OCI-M1 (cell line): ENCODE results near the gene HHATL.
A peak's percentile ranks its signal among the peaks of the same experiment; 100 is the strongest.

Experiments
- DNase-seq: peaks from one replicate; lab custom pipeline; 2025; lab: John Stamatoyannopoulos, UW

HHATL gene

DNA sequence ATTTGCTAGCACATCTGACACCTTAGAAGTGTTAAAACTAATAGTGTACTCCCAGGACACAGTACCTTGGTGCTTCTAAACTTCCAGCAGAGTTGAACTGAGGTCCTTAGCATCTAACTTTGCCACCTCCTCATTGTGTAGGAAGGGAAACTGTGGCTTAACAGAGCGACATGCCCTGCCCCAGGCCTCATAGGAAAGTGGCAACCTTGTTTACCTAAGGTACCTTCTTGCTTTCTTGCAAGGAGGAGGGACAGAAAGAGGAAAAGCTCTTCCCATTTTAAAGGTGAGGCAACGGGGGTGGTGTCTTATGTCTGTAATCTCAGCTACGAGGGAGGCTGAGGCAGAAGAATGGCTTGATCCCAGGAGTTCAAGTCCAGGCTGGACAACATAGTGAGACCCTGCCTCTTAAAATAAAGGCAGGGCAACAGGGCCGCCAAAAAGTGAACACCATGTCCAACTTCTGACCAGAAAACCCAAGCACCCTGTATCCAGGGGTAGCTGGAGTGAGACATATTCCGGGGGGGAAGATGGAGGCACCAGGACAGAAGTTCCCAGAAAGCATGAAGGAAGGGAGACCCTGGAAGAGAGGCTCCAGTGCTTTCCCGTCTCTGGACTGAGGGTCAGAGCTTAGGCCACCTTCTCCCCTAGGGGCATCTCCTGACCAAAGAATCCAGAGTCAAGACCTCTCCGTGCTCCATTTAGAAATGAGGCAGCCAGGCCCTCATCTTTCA, 17.8 kb downstream of the HHATL start:
- DNase-seq, result no peak

DNA sequence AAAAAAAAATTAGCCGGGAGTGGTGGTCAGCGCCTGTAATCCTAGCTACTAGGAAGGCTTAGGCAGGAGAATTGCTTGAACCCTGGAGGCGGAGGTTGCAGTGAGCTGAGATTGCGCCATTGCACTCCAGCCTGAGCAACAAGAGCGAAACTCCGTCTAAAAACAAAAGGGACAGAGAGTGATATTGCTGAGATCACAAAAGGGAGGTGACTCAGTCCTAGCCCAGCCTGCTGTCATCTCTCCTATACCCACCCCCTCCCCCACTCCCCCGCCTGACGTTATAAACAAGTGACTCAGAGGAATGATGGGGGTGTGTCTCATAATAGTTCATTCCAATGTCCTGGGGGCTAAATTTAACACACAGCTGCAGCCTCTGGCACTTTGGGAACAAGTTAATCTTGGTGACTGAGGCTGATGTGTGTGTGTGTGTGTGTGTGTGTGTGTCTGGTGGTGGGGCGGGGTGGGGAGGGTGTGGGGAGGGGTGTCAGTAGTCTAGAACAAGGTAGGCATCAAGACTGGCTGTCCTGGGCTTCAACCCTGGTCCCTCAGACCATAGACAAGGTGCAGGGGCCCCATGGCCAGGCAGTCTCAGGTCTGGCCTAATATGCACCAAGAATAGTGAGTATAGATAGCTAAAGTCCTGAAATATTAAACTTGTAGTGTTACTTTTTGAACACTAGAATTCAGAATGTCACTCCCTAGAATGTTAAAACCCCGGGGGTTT, 18.6 kb downstream of the HHATL start:
- DNase-seq, result peak; percentile 83

DNA sequence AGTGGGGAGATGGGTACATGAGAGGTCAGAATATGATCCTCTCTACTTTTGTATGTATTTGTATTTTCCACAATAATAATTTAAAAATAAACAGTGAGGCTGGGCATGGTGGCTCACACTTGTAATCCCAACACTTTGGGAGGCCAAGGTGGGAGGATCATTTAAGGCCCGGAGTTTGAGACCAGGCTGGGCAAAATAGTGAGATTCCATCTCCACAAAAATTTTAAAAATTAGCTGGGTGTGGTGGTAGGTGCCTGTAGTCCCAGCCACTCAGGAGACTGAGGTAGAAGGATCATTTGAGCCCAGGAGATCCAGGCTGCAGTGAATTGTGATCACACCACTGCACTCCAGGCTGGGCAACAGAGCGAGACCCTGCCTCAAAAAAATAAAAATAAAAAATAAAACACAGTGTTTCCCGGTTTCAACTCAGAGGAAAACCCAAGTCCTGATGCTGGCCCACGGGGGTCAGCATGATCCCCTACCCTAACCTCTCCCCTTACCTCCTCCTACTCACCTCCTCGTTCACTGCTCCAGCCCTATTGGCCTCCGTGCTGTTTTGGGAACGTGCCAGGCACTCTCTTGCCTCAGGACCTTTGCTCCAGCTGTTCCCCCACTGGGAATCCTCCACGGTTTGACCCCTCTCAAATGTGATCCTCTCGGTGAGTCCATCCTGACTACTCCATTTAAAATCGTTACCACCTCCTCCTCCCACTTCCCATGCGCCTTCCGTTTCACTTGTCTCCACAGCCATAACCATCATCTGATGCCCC, 20.1 kb downstream of the HHATL start:
- no peak for DNase-seq

DNA sequence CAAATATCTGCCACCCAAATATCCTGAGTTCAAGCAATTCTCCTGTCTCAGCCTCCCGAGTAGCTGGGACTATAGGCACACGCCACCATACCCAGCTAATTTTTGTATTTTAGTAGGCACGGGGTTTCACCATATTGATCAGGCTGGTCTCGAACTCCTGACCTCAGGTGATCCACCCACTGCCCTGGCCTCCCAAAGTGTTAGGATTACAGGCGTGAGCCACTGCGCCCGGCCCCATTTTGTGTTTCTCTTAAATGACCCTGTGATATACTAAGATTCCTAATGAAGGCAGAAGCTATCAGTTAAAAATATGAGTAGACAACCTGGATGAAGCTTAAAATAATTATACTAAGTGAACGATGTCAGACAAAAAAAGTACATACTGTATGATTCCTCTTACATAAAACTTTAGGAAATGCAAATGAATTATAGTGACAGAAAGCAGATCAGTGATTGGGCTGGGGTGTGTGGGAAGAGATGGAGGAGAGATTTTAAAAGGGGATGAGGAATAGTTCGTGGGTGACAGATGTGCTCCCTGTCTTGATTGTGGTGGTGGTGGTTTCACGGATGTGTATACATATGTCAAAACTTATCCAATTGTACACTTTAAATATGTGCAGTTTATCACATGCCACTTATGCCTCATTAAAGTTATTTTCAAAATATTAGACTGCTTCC, 21.1 kb downstream of the HHATL start:
- no peak for DNase-seq

DNA sequence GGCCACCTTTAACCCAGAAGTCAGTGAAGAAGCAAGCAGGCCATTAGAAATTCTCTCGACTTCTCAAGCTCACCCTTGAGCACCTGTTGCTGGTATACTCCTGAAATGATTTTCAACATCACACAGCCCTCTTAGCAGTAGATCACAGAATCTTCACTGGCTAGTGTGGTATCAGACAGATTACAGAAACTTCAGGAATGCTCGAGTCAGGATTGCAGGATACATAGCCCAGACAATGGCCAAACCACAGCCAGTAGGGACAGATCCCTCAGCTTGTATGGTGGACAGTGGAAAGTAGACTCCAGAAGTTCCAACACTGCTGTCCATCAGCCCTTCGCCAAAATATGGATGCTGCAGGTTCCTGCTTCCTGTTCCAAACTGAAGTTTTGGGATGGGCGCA, 21.8 kb downstream of the HHATL start:
- no peak for DNase-seq

DNA sequence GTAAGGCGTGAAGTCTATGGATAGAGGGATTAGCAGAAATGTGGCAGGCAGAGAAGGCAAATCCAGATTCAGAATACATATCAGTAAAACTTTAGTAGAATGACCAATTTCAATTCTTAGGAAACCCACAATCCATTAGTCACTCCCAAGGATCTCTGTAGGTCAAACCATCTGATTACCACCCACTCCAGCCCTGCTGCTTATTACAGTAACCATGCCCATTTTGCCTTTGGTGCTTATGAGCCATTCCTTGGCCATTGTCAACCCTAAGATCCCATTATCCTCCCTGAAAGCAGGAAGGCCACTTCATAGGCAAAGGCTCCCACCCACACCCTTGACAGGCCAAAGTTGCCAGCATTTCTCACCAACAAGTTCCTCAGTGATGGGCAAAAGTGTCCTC, 22.3 kb downstream of the HHATL start:
- no peak for DNase-seq

DNA sequence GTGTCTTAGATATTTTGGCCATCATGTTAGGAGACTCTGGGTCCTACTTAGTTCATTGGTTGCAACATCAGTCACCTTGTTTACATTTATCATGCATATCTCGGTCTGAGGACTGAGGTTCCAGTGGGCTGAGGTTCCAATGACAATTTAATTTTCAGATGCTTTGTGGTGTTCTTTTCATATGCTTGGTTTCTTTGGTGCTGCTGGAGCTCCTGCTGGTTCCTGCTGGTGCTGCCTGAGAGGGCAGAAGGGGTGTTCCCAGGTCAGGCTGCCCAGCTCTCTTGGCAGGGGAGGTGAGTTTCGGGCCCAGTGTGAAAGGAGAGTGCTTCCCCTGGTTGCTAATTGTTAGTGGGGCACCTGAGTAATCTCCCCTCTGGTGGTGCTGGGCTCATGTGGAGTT, 24.2 kb downstream of the HHATL start:
- DNase-seq, result no peak

DNA sequence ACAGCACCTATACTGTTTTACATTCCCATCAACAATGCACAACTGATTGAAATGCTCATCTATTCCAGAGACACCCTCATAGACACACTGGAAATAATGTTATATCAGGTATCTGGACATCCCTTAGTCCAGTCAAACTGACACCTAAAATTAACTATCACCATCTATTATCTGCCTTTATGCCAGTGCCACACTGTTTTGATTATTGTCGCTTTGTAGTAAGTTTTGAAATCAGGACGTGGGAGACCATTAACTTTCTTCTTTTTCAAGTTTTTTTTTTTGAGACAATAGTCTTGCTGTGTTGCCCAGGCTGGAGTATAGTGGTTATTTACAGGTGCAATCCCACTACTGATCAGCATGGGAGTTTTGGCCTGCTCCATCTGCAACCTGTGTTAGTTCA, 26.7 kb downstream of the HHATL start:
- DNase-seq, result no peak

DNA sequence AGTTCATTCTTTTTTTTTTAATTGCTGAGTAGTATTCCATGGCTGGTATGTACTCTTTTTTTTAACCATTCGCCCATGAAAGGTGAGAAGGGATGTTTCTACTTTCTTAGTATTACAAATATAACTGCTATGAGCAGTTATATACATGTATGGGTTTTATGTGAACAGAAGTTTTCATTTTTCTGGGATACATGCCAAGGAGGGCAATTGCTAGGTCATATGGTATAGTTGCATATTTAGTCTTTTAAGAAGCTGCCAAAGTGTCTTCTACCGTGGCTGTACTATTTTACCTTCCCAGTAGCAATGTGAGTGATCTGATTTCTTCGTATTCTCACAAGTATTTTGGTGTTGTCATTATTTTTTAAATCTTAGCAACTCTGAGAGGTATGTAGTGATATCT, 28.5 kb downstream of the HHATL start:
- no peak for DNase-seq

DNA sequence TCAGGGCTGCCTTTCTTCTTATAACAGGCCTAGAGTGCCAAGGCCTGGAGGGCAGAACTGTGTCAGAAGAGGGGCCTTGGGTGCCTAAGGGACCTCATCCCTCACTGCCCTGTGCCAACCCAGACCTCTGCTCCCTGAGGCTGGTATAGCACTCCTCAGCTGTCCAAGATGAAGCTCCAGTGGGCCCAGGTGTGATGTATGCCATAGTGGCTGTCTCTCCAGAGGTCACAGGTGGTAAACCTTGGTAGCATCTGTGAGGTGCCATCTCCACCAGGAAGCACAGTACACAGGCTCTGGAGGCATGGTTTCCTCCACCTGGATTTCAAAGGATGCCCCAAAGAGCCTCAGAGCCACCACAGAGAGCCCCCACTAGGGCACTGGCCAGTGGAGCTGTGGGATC, 29.5 kb downstream of the HHATL start:
- no peak for DNase-seq

DNA sequence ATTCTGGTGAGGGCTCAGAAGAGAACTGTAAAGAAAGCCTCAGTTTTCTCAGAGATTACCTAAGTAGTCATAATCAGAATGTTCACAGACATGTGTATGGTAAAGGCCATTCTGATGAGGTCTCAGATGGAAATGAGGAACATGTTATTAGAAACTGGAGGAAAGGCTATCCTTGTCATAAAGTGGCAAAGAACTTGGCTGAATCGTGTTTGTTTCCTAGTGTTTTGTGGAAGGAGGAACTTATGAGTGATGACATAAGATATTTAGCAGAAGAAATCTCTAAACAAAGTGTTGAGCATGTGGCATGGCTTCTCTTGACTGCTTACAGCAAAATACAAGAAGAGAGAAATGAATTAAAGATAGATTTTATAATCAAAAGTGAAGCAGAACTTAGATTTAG, 30.1 kb downstream of the HHATL start:
- peak; percentile 31 for DNase-seq

DNA sequence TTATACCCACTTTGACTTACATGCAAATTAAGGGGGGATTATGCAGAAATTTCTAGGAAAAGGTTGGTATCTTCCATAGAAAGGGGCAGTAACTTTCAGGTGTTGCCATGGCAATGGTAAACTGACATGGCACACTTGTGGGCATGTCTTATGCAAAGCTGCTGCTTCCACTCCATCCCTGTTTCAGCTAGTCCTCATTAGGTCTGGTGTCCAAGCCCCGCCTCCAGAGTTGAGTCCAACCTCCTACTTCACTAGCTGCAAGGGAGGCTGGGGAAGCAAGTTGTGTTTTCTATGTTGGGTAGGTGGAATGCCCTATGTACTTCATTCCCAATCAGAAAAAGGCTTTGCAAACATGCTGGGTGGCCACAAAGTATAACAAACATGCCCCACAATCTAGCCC, 31.9 kb downstream of the HHATL start:
- peak; percentile 12 for DNase-seq

DNA sequence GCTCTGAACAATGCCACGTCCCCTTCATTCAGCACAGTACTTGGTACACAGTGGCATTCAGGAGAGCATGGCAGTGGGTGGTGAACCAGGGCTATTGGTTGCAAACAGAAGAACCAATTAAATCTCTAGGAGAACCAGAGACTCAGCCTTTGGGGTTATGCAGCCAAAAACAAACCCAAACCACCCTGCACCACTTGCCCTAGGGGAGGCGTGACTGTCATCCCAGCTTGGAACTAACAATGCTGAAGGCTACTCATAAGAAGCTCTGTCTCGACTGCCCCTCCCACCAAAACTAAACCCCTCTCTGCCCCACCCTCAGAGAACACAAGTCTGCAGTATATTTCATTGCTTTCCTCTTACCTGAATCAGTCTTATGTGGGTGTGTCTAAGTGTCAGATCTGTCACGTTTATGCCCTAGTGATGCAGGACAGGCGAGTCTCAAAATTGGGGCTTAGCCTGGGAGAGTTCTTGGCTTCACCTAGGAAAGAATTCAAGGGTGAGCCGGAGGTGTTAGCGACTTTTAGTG, 32.5 kb downstream of the HHATL start:
- DNase-seq, result no peak

DNA sequence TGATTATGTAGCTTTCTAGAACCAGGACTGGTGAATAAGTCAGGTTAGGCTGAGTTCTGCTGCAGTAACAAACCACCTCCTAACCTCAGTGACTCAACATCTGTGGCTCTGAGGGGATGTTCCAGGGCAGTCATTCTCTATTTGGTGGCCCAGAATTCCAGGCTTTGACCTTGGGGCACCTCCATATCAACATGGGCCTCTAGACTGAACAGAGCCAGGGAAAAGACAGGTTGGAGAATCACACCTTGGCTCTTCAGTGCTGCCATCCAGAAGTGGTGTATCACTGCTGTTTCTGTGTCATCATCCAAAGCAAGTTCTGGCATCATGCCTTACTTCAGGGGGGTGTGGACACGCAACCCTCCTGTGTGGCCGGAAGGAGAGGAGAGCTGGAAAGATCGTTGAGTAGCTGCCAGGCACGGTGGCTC, 33.8 kb downstream of the HHATL start:
- no peak for DNase-seq

DNA sequence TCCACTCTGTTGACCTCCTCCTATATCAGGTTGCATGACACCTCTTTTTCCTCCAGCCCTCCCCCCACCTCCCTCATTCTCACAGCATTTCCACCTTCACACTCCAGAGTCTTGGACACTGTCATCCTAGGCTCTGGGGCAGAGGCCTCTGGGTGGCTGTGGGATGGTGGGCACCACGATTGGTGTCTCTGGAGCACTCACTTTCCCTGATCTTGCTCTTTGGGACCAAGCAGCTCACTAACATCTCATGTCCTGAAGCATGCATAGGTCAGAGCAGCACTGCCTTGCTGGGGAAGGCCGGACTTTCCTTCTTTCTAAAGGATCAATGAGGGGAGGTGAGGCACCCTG, 34.2 kb downstream of the HHATL start:
- DNase-seq, result no peak

DNA sequence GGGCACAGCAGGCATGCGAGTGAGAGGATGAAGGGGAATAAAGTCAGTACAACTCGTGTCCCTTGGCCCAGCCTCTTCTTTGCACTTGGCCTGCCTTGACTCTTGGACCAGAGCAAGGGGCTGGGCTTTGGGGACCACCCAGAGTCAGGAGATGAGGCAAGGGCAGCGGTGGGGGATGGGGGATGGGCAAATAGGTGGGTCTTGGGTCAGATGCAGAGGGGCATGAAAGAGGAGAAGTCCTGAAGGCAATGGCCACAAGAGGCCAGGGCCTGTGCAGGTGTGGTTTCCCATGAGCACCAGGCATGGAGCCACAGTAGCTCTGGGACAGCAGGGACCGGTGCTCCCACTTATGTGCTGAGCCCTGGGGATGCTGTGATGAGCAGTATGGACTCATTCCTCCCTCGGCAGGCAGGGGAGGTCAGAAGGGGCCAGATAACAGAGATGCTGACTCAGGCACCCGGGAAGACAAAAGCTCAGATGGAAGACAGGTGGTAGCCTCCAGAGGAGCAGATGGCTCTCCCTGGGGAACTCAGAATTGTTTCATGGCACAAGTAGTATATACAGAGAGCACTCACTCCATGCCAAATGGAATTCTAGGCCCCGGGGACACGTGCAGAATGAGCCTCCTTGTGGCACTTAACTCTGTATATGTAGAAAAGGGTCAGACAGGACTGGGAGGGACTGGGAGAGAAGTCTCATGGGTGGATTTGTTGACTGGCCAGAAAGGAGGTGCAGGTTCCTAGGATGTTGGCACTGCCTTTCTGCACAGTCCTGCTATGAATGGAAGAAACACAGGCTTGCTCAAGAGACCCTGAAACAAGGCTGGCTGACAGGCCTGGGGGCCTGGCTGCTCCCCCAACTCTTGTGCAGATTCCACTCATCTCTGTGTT, 34.8 kb downstream of the HHATL start:
- no peak for DNase-seq

DNA sequence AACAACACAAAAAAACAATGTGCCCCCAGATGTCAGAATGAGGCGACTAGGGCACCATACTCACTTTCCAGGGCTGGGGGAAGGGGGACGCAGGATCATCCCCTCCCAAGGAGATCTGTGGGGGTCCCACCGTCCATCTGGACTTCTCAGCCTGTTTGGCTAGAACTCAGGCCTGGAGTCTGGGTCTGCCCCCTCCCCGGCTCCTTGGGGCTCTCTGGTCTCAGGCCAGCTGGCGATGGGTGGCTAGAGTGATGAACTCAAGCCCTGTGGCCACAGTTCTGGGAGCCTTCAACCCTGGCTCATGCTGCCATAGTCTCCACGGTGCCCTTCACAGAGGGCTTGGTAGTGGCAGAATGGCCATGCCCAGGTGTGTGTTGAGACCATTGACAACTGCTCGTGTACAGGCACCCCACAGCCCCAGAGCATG, 35.5 kb downstream of the HHATL start:
- no peak for DNase-seq

DNA sequence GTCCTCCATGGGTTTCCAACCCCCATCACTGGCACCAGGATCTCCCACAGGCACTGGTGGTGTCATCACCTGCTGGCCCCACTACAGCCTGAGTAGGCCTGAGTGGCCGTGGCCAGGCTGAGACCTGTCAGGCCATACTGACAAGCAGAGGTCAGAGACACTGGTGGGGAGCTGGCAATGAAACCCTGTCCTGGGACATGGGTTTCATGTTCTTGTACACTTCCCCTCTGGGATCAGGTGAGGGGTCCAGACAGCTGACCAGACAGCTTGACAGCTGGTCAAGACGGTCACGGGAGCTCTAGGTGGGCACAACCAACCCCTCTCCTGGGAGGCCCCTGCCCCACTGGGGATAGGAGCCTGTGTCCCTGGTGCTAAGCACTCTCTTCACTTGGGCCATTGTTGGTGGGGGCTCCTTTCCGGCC, 36.0 kb downstream of the HHATL start:
- DNase-seq, result no peak

DNA sequence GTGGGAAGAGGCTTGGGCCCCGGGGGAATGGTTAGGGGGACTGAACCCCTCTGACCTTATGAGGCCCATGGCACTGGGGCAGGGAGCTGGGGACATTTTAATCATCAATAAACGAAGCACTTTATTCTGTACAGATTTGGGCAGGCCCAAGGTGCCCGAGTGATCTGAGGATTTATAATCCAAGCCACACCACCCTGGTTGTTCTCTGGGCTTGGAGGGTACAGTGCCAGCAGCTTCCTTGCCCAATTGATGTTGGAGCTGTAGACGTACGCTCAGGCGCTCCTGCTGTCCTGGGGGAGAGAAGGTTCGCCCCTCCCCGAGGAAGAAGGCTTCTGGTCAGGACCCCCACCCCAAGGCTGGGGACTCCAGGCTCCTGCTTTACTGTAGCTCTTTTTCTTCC, 36.6 kb downstream of the HHATL start:
- DNase-seq, result no peak

DNA sequence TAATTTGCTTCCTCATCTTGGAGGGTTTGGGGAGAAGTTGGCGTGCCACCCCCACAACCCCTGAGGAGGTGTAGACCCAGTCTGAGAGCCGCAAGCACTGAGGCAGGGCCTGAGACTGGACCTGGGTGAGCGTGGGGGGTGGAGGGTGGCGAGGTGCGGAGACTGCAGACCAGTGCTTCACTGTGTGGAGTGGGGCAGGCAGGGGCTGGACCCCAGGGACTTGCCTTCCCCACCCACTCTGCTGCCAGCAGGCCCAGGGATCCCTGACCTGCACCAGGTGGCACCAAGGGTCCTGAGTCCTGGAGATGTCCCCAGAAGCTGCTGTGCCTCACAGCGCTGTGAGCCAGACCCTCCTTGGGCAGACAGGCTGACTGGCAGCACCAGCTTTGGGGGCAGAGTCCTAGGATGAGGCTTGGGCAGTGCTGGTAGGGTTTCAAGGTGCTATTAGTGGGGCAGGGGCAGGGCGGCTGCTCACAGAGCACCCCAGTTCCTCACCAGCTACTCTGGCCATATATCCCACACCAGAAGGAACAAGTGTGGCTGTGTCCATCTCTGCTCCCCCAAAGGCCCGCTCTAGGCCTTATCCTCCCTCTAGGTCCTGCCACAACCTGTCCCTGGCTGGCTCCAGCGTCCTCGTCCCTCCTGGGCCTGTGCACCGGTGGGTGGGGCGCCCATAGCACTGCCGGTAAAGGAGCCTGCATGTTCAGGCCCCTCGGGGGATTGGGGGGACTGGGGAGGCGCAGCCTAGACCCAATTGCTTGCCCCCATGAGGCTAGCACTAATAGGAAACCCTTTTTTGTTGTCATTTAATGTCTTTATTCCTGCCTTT, 37.3 kb downstream of the HHATL start:
- DNase-seq, result no peak
